Lung (tissue), 12 donors: ENCODE data around the gene DEDD2. TPM values are rescaled to one million over a fixed set of nuclear protein-coding genes. Genes with fewer than 3 reads are reported as not detected.

ENCODE experiments used
- ATAC-seq: fragments of 200-7000 bp; cut with Tn5 transposase; one replicate; pipeline ENCODE4 v1.9.1; 2020; ENCODE audit warnings: moderate number of reproducible peaks; ENCODE audit not compliant: insufficient read depth, low FRiP score
- DNase-seq, 3 donors: peaks; one replicate each; pipeline ENCODE4 v3.0.0-alpha.2; 2013 to 2017
- H3K27ac ChIP-seq, 2 donors: one replicate each; pipeline ENCODE4 v1.5.1; 2013; ENCODE audit warnings: mild to moderate bottlenecking in 2 of 2, moderate library complexity in 2 of 2, control low read depth in 1 of 2, inconsistent platforms in 1 of 2, low read depth in 1 of 2, low read length in 1 of 2
- H3K27me3 ChIP-seq, 3 donors: one replicate each; pipeline ENCODE4 v1.5.1; 2013; ENCODE audit warnings: low read length in 2 of 3; ENCODE audit not compliant: control insufficient read depth in 3 of 3, insufficient read depth in 3 of 3
- H3K36me3 ChIP-seq, 4 donors: one replicate each; pipeline ENCODE4 v1.5.1; 2013; ENCODE audit warnings: low read length in 4 of 4, mild to moderate bottlenecking in 1 of 4, moderate library complexity in 1 of 4; ENCODE audit not compliant: control insufficient read depth in 4 of 4, insufficient read depth in 4 of 4
- H3K4me1 ChIP-seq, 5 donors: one replicate each; pipeline ENCODE4 v1.5.1; 2013; ENCODE audit warnings: low read length in 5 of 5, mild to moderate bottlenecking in 2 of 5, moderate library complexity in 1 of 5; ENCODE audit not compliant: control insufficient read depth in 5 of 5, insufficient read depth in 5 of 5
- H3K4me3 ChIP-seq: one replicate; pipeline ENCODE4 v1.5.1; 2013; ENCODE audit warnings: mild to moderate bottlenecking, control low read depth, moderate library complexity
- H3K9ac ChIP-seq, 2 donors: one replicate each; pipeline ENCODE4 v1.5.1; 2013; ENCODE audit warnings: low read length in 2 of 2, control low read depth in 1 of 2; ENCODE audit not compliant: insufficient read depth in 1 of 2
- H3K9me3 ChIP-seq, 4 donors: one replicate each; pipeline ENCODE4 v1.5.1; 2013; ENCODE audit warnings: low read length in 3 of 4, mild to moderate bottlenecking in 1 of 4, moderate library complexity in 1 of 4; ENCODE audit not compliant: control insufficient read depth in 4 of 4, insufficient read depth in 3 of 4
- WGBS, 2 donors: extraction: QIAGEN DNeasy Blood & Tissue Kit; methylation state at CpG; one replicate each; pipeline ENCODE4 v1.1.7; 2013; 5-methylcytosine and 5-hydroxymethylcytosine counted together
- polyA plus RNA-seq, 2 donors: library from polyadenylated mRNA; stranded (reverse); fragments of 200-250 nt; gene quantifications; one replicate each; pipeline ENCODE4 v1.2.1, GENCODE V29; 2013
- total RNA-seq, 2 donors: library from RNA; depleted of rRNA in 1 of 2; stranded (reverse); fragments of >200 nt in 1 of 2; gene quantifications; one replicate each; pipeline ENCODE4 v1.2.1, GENCODE V29; 2014 to 2021
- TF ChIP-seq, protein P1 (sequence below): IDR thresholded peaks from 2 replicates; pipeline ENCODE4 v1.5.1; 2012; ENCODE audit warnings: mild to moderate bottlenecking; ENCODE audit errors: control extremely low read depth, extremely low read depth
- donor health status: control.
- donor health status: control.
- donor health status: Bipolar disorder and iron deficiency.
- donor health status: healthy.
- donor health status: DM: yes; HTN: yes; CAD: no.

The DEDD2 gene
- total and polyA plus RNA-seq, 4 donors: 31.4 to 60.8 (median 36.7) TPM

GRCh38 chr19:42188665-42189064 lies 28.8 kb downstream of the DEDD2 start:
- 58 to 63% methylated on average over 1 of the region's 1 CpG for WGBS, 2 donors
- H3K9ac ChIP-seq: no peak overlapping the region
- H3K9me3 ChIP-seq: peaks cover 0 to 4% (median 3%) of the 10 kb centered on the region in 4 donors
- TF ChIP-seq, protein P1, sequence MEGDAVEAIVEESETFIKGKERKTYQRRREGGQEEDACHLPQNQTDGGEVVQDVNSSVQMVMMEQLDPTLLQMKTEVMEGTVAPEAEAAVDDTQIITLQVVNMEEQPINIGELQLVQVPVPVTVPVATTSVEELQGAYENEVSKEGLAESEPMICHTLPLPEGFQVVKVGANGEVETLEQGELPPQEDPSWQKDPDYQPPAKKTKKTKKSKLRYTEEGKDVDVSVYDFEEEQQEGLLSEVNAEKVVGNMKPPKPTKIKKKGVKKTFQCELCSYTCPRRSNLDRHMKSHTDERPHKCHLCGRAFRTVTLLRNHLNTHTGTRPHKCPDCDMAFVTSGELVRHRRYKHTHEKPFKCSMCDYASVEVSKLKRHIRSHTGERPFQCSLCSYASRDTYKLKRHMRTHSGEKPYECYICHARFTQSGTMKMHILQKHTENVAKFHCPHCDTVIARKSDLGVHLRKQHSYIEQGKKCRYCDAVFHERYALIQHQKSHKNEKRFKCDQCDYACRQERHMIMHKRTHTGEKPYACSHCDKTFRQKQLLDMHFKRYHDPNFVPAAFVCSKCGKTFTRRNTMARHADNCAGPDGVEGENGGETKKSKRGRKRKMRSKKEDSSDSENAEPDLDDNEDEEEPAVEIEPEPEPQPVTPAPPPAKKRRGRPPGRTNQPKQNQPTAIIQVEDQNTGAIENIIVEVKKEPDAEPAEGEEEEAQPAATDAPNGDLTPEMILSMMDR: no peak
- H3K27ac ChIP-seq: no peak overlapping the region
- H3K4me1 ChIP-seq: peaks cover 0 to 5% (median 0%) of the 10 kb centered on the region in 5 donors
- no peak for DNase-seq
- H3K27me3 ChIP-seq: peaks cover 0 to 6% (median 0%) of the 10 kb centered on the region in 3 donors
- no peak for ATAC-seq
- H3K36me3 ChIP-seq: no peaks in the 10 kb centered on the region
- H3K4me3 ChIP-seq: no peak overlapping the region

GRCh38 chr19:42185277-42185676 lies 32.2 kb downstream of the DEDD2 start:
- H3K27me3 ChIP-seq: peaks cover 0 to 16% (median 7%) of the 10 kb centered on the region in 3 donors
- TF ChIP-seq, protein P1: no peak
- H3K27ac ChIP-seq: no peak overlapping the region
- H3K4me1 ChIP-seq: peaks cover 0 to 5% (median 0%) of the 10 kb centered on the region in 5 donors
- H3K9ac ChIP-seq: no peak overlapping the region
- ATAC-seq (no peak), DNase-seq (peak in 2 of 3 donors; percentile 33 to 71)
- H3K4me3 ChIP-seq: no peak overlapping the region
- no peaks in the 10 kb centered on the region for H3K36me3 ChIP-seq
- peaks cover 0 to 2% (median 0%) of the 10 kb centered on the region in 4 donors for H3K9me3 ChIP-seq

GRCh38 chr19:42184401-42184861 lies 33.0 kb downstream of the DEDD2 start:
- Histone ChIP-seq H3K9me3 (peaks cover 0 to 2% (median 0%) of the 10 kb centered on the region in 4 donors), H3K36me3 (no peaks in the 10 kb centered on the region), H3K4me1 (peaks cover 0 to 5% (median 0%) of the 10 kb centered on the region in 5 donors), H3K4me3 (no peak overlapping the region), H3K27me3 (peaks cover 0 to 24% (median 16%) of the 10 kb centered on the region in 3 donors), H3K27ac (no peak overlapping the region), H3K9ac (no peak overlapping the region)
- WGBS, 2 donors: 0% methylated on average over 1 of the region's 1 CpG
- peak; percentile 77 for ATAC-seq
- TF ChIP-seq, protein P1: peak; percentile 60
- peak; percentile 59 to 70 (median 64) for DNase-seq
